Large intestine (tissue), 3 donors: ENCODE measurements around the gene PLEKHA8. TPM values are rescaled to one million over a fixed set of nuclear protein-coding genes. Genes with fewer than 3 reads are reported as not detected.

Source experiments
- DNase-seq, 2 donors: peaks; one replicate each; pipeline versions ENCODE4 v3.0.0 to v3.0.0-alpha.2; 2013
- H3K27ac ChIP-seq: one replicate; pipeline ENCODE4 v1.5.1; 2013; ENCODE audit warnings: low read length
- H3K27me3 ChIP-seq: 2 replicates; pipeline ENCODE4 v1.6.1; 2013; ENCODE audit warnings: low read length; ENCODE audit not compliant: control insufficient read depth, insufficient read depth
- H3K36me3 ChIP-seq: 2 replicates; pipeline ENCODE4 v1.6.1; 2013; ENCODE audit warnings: low read length; ENCODE audit not compliant: control insufficient read depth, insufficient read depth
- H3K4me1 ChIP-seq: one replicate; pipeline ENCODE4 v1.6.1; 2013; ENCODE audit warnings: low read length; ENCODE audit not compliant: control insufficient read depth, insufficient read depth
- H3K4me3 ChIP-seq: one replicate; pipeline ENCODE4 v1.5.1; 2013; ENCODE audit warnings: low read length
- H3K9me3 ChIP-seq: one replicate; pipeline ENCODE4 v1.6.1; 2013; ENCODE audit warnings: mild to moderate bottlenecking, low read depth, low read length, moderate library complexity; ENCODE audit not compliant: control insufficient read depth
- WGBS: methylation state at CpG from one replicate; pipeline ENCODE4 v1.1.5; 2013; ENCODE audit warnings: low lambda C conversion rate; ENCODE audit not compliant: insufficient coverage; 5-methylcytosine and 5-hydroxymethylcytosine counted together
- polyA plus RNA-seq: library from polyadenylated mRNA; unstranded; fragments of 120-200 nt; gene quantifications from one replicate; pipeline ENCODE4 v1.2.1, GENCODE V29; 2013

Gene PLEKHA8
- polyA plus RNA-seq, 1 donor, result 7.3 TPM

GRCh38 chr7:30166155-30166840 is 138.1 kb downstream of the PLEKHA8 start:
- Histone ChIP-seq H3K4me1 (no peaks in the 10 kb centered on the region), H3K36me3 (no peaks in the 10 kb centered on the region), H3K4me3 (no peak overlapping the region), H3K27ac (no peak overlapping the region), H3K9me3 (no peaks in the 10 kb centered on the region), H3K27me3 (no peaks in the 10 kb centered on the region)
- 13% methylated on average over 3 of the region's 12 CpGs for WGBS
- peak in 1 of 2 donors; percentile 51 for DNase-seq

GRCh38 chr7:30166841-30167235 is 138.6 kb downstream of the PLEKHA8 start:
- no peak overlapping the region for H3K27ac ChIP-seq
- no peaks in the 10 kb centered on the region for H3K27me3 ChIP-seq
- H3K9me3 ChIP-seq, result no peaks in the 10 kb centered on the region
- DNase-seq, result no peak
- H3K4me3 ChIP-seq, result no peak overlapping the region
- H3K4me1 ChIP-seq, result no peaks in the 10 kb centered on the region
- WGBS, result 100% methylated on average over 2 of the region's 5 CpGs
- H3K36me3 ChIP-seq, result no peaks in the 10 kb centered on the region

GRCh38 chr7:30167901-30168300 is 139.7 kb downstream of the PLEKHA8 start:
- H3K4me1 ChIP-seq, result no peaks in the 10 kb centered on the region
- no CpG with 5 or more reads among the region's 6 CpGs for WGBS

GRCh38 chr7:30168835-30169573 is 140.8 kb downstream of the PLEKHA8 start:
- Histone ChIP-seq H3K4me1 (no peaks in the 10 kb centered on the region), H3K27me3 (no peaks in the 10 kb centered on the region), H3K9me3 (no peaks in the 10 kb centered on the region), H3K36me3 (no peaks in the 10 kb centered on the region), H3K4me3 (no peak overlapping the region), H3K27ac (no peak overlapping the region)
- no peak for DNase-seq
- no CpG with 5 or more reads among the region's 16 CpGs for WGBS

More at GRCh38 chr7:30167901-30168300, 139.7 kb downstream of the PLEKHA8 start:
- Histone ChIP-seq H3K27ac (no peak overlapping the region), H3K36me3 (no peaks in the 10 kb centered on the region), H3K27me3 (no peaks in the 10 kb centered on the region), H3K4me3 (no peak overlapping the region), H3K9me3 (no peaks in the 10 kb centered on the region)
- no peak for DNase-seq

- DNase-seq, result no peak
- Histone ChIP-seq H3K9me3 (no peaks in the 10 kb centered on the region), H3K27me3 (no peaks in the 10 kb centered on the region), H3K4me1 (no peaks in the 10 kb centered on the region), H3K4me3 (no peak overlapping the region), H3K36me3 (no peaks in the 10 kb centered on the region), H3K27ac (no peak overlapping the region)
- no CpG with 5 or more reads among the region's 2 CpGs for WGBS
Measured at GRCh38 chr7:30169579-30169978, 141.4 kb downstream of the PLEKHA8 start.

GRCh38 chr7:30170476-30171205 is 142.4 kb downstream of the PLEKHA8 start:
- H3K27ac ChIP-seq, result no peak overlapping the region
- no peaks in the 10 kb centered on the region for H3K4me1 ChIP-seq
- DNase-seq, result no peak
- WGBS, result 83% methylated on average over 3 of the region's 6 CpGs
- no peaks in the 10 kb centered on the region for H3K36me3 ChIP-seq
- no peaks in the 10 kb centered on the region for H3K27me3 ChIP-seq
- H3K4me3 ChIP-seq, result no peak overlapping the region
- H3K9me3 ChIP-seq, result no peaks in the 10 kb centered on the region

- peaks cover 9% of the 10 kb centered on the region for H3K4me1 ChIP-seq
- DNase-seq, result no peak
- H3K4me3 ChIP-seq, result no peak overlapping the region
- no peak overlapping the region for H3K27ac ChIP-seq
- H3K9me3 ChIP-seq, result no peaks in the 10 kb centered on the region
- no CpG with 5 or more reads among the region's 9 CpGs for WGBS
- H3K36me3 ChIP-seq, result no peaks in the 10 kb centered on the region
- H3K27me3 ChIP-seq, result no peaks in the 10 kb centered on the region
Measured at GRCh38 chr7:30171766-30172447, 143.7 kb downstream of the PLEKHA8 start.

- Histone ChIP-seq H3K9me3 (no peaks in the 10 kb centered on the region), H3K36me3 (no peaks in the 10 kb centered on the region), H3K27me3 (no peaks in the 10 kb centered on the region), H3K27ac (no peak overlapping the region), H3K4me3 (no peak overlapping the region), H3K4me1 (peaks cover 12% of the 10 kb centered on the region)
- no peak for DNase-seq
- 100% methylated on average over 1 of the region's 3 CpGs for WGBS
Measured at GRCh38 chr7:30172451-30172850, 144.2 kb downstream of the PLEKHA8 start.

GRCh38 chr7:30173058-30173897 is 145.1 kb downstream of the PLEKHA8 start:
- H3K4me1 ChIP-seq, result peaks cover 12% of the 10 kb centered on the region
- no peaks in the 10 kb centered on the region for H3K36me3 ChIP-seq
- no peak overlapping the region for H3K4me3 ChIP-seq
- no peaks in the 10 kb centered on the region for H3K9me3 ChIP-seq
- no CpG with 5 or more reads among the region's 13 CpGs for WGBS
- no peaks in the 10 kb centered on the region for H3K27me3 ChIP-seq
- no peak overlapping the region for H3K27ac ChIP-seq
- peak in 1 of 2 donors; percentile 25 for DNase-seq
